Tibial nerve (tissue), 4 donors: Measurements from ENCODE around the gene SPSB3. TPM values are rescaled to one million over a fixed set of nuclear protein-coding genes. Genes with fewer than 3 reads are reported as not detected.
A peak's percentile ranks its signal among the peaks of the same experiment; 100 is the strongest.

ENCODE experiments used
- DNase-seq, 2 donors: peaks; one replicate each; pipeline ENCODE4 v3.0.0-alpha.2; 2019; ENCODE audit warnings: low spot score in 2 of 2
- H3K27ac ChIP-seq, 4 donors: fragments of 200-600 bp; sonication (generic) in 3 of 4; one replicate each; pipeline ENCODE4 v1.5.1; 2017 to 2019; ENCODE audit warnings: mild to moderate bottlenecking in 1 of 4
- H3K27me3 ChIP-seq, 2 donors: fragments of 200-600 bp; sonication (generic) in 1 of 2; one replicate each; pipeline versions ENCODE4 v1.5.1 to v1.6.0; 2017 to 2019
- H3K36me3 ChIP-seq, 3 donors: fragments of 200-600 bp; sonication (generic); one replicate each; pipeline ENCODE4 v1.5.1; 2018 to 2019
- H3K4me1 ChIP-seq, 4 donors: fragments of 200-600 bp; sonication (generic) in 3 of 4; one replicate each; pipeline ENCODE4 v1.5.1; 2017 to 2019
- H3K4me3 ChIP-seq, 4 donors: fragments of 200-600 bp; sonication (generic) in 3 of 4; one replicate each; pipeline ENCODE4 v1.5.1; 2017 to 2019; ENCODE audit warnings: mild to moderate bottlenecking in 1 of 4, moderate library complexity in 1 of 4
- H3K9me3 ChIP-seq, 4 donors: fragments of 200-600 bp; sonication (generic) in 3 of 4; one replicate each; pipeline ENCODE4 v1.5.1; 2017 to 2019
- CTCF ChIP-seq, 5 experiments: fragments of 200-600 bp in 3 of 5; fragments of 450-650 bp in 2 of 5; sonication (generic) in 3 of 5; IDR thresholded peaks; one replicate each; pipeline ENCODE4 v1.5.1; 2016 to 2019; ENCODE audit warnings: antibody characterized with exemption in 5 of 5, mild to moderate bottlenecking in 3 of 5, moderate library complexity in 2 of 5
- EP300 ChIP-seq, 2 donors: sonication (generic); formaldehyde crosslinking; IDR thresholded peaks; one replicate each; pipeline ENCODE4 v1.6.1; 2017; ENCODE audit warnings: antibody characterized with exemption in 2 of 2, mild to moderate bottlenecking in 1 of 2
- POLR2A ChIP-seq, 2 donors: fragments of 450-650 bp; IDR thresholded peaks; one replicate each; pipeline ENCODE4 v1.6.1; 2017; ENCODE audit warnings: antibody characterized with exemption in 2 of 2, mild to moderate bottlenecking in 2 of 2, moderate library complexity in 2 of 2
- WGBS, 2 donors: methylation state at CpG; one replicate each; pipeline ENCODE4 v1.1.5; 2018; 5-methylcytosine and 5-hydroxymethylcytosine counted together
- total RNA-seq, 4 donors: library from RNA; depleted of rRNA; stranded (reverse); fragments of >200 nt; gene quantifications; one replicate each; pipeline ENCODE4 v1.1.0, GENCODE V29; 2016

SPSB3 gene
- total RNA-seq, 4 donors from 2014 or later, result 90.7 to 122 (median 112) TPM

GRCh38 chr16:1816396-1817275 is 34.3 kb upstream of the SPSB3 start:
- DNase-seq, result no peak
- no peaks in the 10 kb centered on the region for H3K9me3 ChIP-seq
- H3K4me3 ChIP-seq, result no peak overlapping the region
- no peak for TF ChIP-seq CTCF (IDR thresholded peaks at IDR 0.05)
- TF ChIP-seq EP300 (IDR thresholded peaks at IDR 0.05), result no peak
- TF ChIP-seq POLR2A (IDR thresholded peaks at IDR 0.05), result no peak
- H3K4me1 ChIP-seq, result peaks cover 0 to 15% (median 2%) of the 10 kb centered on the region in 4 donors
- WGBS, 2 donors, result 89 to 90% methylated on average over 30 to 40 of the region's 40 CpGs
- no peaks in the 10 kb centered on the region for H3K27me3 ChIP-seq
- peaks cover 0 to 89% (median 13%) of the 10 kb centered on the region in 3 donors for H3K36me3 ChIP-seq
- H3K27ac ChIP-seq, result no peak overlapping the region

- peaks cover 0 to 82% (median 13%) of the 10 kb centered on the region in 3 donors for H3K36me3 ChIP-seq
- no peaks in the 10 kb centered on the region for H3K9me3 ChIP-seq
- WGBS, 2 donors, result 51 to 66% methylated on average over 11 of the region's 11 CpGs
- H3K4me3 ChIP-seq, result no peak overlapping the region
- H3K27ac ChIP-seq, result no peak overlapping the region
- no peaks in the 10 kb centered on the region for H3K27me3 ChIP-seq
- H3K4me1 ChIP-seq, result peaks cover 0 to 15% (median 2%) of the 10 kb centered on the region in 4 donors
- TF ChIP-seq POLR2A (IDR thresholded peaks at IDR 0.05), result no peak
- TF ChIP-seq CTCF (IDR thresholded peaks at IDR 0.05), result no peak
- no peak for TF ChIP-seq EP300 (IDR thresholded peaks at IDR 0.05)
- peak; percentile 23 to 27 for DNase-seq
Measured at GRCh38 chr16:1815461-1815860, 33.1 kb upstream of the SPSB3 start.

GRCh38 chr16:1812732-1813163 is 30.4 kb upstream of the SPSB3 start:
- no peaks in the 10 kb centered on the region for H3K9me3 ChIP-seq
- DNase-seq, result no peak
- 32 to 36% methylated on average over 17 of the region's 17 CpGs for WGBS, 2 donors
- TF ChIP-seq CTCF (IDR thresholded peaks at IDR 0.05), result peak in 4 of 5 experiments; percentile 12 to 50 (median 22)
- TF ChIP-seq POLR2A (IDR thresholded peaks at IDR 0.05), result no peak
- H3K36me3 ChIP-seq, result peaks cover 0 to 80% (median 21%) of the 10 kb centered on the region in 3 donors
- H3K27ac ChIP-seq, result peak overlapping the region in 1 of 4 donors; percentile 4
- H3K27me3 ChIP-seq, result no peaks in the 10 kb centered on the region
- H3K4me3 ChIP-seq, result no peak overlapping the region
- H3K4me1 ChIP-seq, result peaks cover 0 to 15% (median 2%) of the 10 kb centered on the region in 4 donors

- no peak for DNase-seq
- no peaks in the 10 kb centered on the region for H3K27me3 ChIP-seq
- whole genome bisulfite sequencing, 2 donors, result 89 to 92% methylated on average over 15 to 16 of the region's 16 CpGs
- no peak overlapping the region for H3K4me3 ChIP-seq
- peaks cover 0 to 75% (median 12%) of the 10 kb centered on the region in 3 donors for H3K36me3 ChIP-seq
- TF ChIP-seq CTCF (IDR thresholded peaks at IDR 0.05) (no peak), EP300 (IDR thresholded peaks at IDR 0.05) (no peak), POLR2A (IDR thresholded peaks at IDR 0.05) (no peak)
- no peak overlapping the region for H3K27ac ChIP-seq
- no peaks in the 10 kb centered on the region for H3K9me3 ChIP-seq
- H3K4me1 ChIP-seq, result peaks cover 0 to 14% (median 2%) of the 10 kb centered on the region in 4 donors
Measured at GRCh38 chr16:1810536-1810935, 28.2 kb upstream of the SPSB3 start.

- H3K36me3 ChIP-seq, result peaks cover 0 to 75% (median 12%) of the 10 kb centered on the region in 3 donors
- no peak for TF ChIP-seq POLR2A (IDR thresholded peaks at IDR 0.05)
- TF ChIP-seq EP300 (IDR thresholded peaks at IDR 0.05), result no peak
- no peak for TF ChIP-seq CTCF (IDR thresholded peaks at IDR 0.05)
- peaks cover 0 to 9% (median 2%) of the 10 kb centered on the region in 4 donors for H3K4me1 ChIP-seq
- H3K4me3 ChIP-seq, result no peak overlapping the region
- 92 to 96% methylated on average over 16 of the region's 16 CpGs for WGBS, 2 donors
- no peak for DNase-seq
- H3K27me3 ChIP-seq, result no peaks in the 10 kb centered on the region
- H3K9me3 ChIP-seq, result no peaks in the 10 kb centered on the region
- H3K27ac ChIP-seq, result no peak overlapping the region
Measured at GRCh38 chr16:1810106-1810505, 27.7 kb upstream of the SPSB3 start.
